HFFc6 (cell line): ENCODE results near the gene MX1. TPM values are rescaled to one million over a fixed set of nuclear protein-coding genes. Genes with fewer than 3 reads are reported as not detected.

Experiments used
- DNase-seq: peaks from one replicate; pipeline ENCODE4 v3.0.0-alpha.2; 2018
- H3K27ac Mint-ChIP-seq: 2 replicates; pipeline ENCODE4 v1.8.0; 2020; ENCODE audit warnings: mild to moderate bottlenecking, mixed read lengths
- H3K27me3 Mint-ChIP-seq: 2 replicates; pipeline ENCODE4 v1.8.0; 2021; ENCODE audit warnings: mild to moderate bottlenecking, moderate library complexity, mixed read lengths; ENCODE audit not compliant: insufficient read depth
- H3K36me3 Mint-ChIP-seq: 2 replicates; pipeline ENCODE4 v1.8.0; 2021; ENCODE audit warnings: low read depth, mixed read lengths
- H3K4me1 Mint-ChIP-seq: 2 replicates; pipeline ENCODE4 v1.8.0; 2020; ENCODE audit warnings: low read depth, mixed read lengths
- H3K4me3 Mint-ChIP-seq: 2 replicates; pipeline ENCODE4 v1.8.0; 2020; ENCODE audit warnings: mild to moderate bottlenecking, moderate library complexity, mixed read lengths
- H3K9me3 Mint-ChIP-seq: 2 replicates; pipeline ENCODE4 v1.8.0; 2020; ENCODE audit warnings: mild to moderate bottlenecking, mixed read lengths
- CTCF ChIP-seq: fragments of 200-600 bp; sonication (generic); IDR thresholded peaks from 2 replicates; pipeline ENCODE4 v1.5.0; 2021; ENCODE audit warnings: antibody characterized with exemption, mild to moderate bottlenecking
- total RNA-seq, 6 experiments: library from RNA; stranded (reverse); fragmentation: NEBNext Ultra II Directional; extraction: Animal tissue kit (Norgen Biotek cat#: 25700); gene quantifications; 2 replicates in 1 of 6; 3 replicates in 5 of 6; pipeline ENCODE4 v1.2.3, GENCODE V29; 2021

Gene MX1
- total RNA-seq, 6 experiments from 2014 or later = 0.61 to 1.2 (median 0.85) TPM

GRCh38 chr21:41506611-41507520, 80.8 kb downstream of the MX1 start:
- Mint-ChIP-seq H3K36me3 (no peaks in the 10 kb centered on the region), H3K4me1 (no peaks in the 10 kb centered on the region), H3K4me3 (no peak overlapping the region), H3K27me3 (peaks cover 41% of the 10 kb centered on the region), H3K27ac (no peak overlapping the region), H3K9me3 (no peaks in the 10 kb centered on the region)
- no peak for DNase-seq
- TF ChIP-seq CTCF = no peak

GRCh38 chr21:41507521-41508414, 81.7 kb downstream of the MX1 start, which contains the start of gene TMPRSS2:
Gene TMPRSS2 (minus strand): TSS chr21:41508158. CDS start chr21:41498133, 10,025 bp downstream.
- H3K27ac Mint-ChIP-seq = no peak within 1 kb of the TSS
- peaks cover 42% of the 10 kb centered on the region for H3K27me3 Mint-ChIP-seq
- no peak within 1 kb of the TSS for H3K4me3 Mint-ChIP-seq
- no peaks in the 10 kb centered on the region for H3K9me3 Mint-ChIP-seq
- no peak for DNase-seq
- no peaks in the 10 kb centered on the region for H3K4me1 Mint-ChIP-seq
- TF ChIP-seq CTCF = no peak
- no peaks in the 10 kb centered on the region for H3K36me3 Mint-ChIP-seq

GRCh38 chr21:41508415-41509144, 82.5 kb downstream of the MX1 start:
- no peak for TF ChIP-seq CTCF
- no peaks in the 10 kb centered on the region for H3K4me1 Mint-ChIP-seq
- no peak overlapping the region for H3K4me3 Mint-ChIP-seq
- peaks cover 42% of the 10 kb centered on the region for H3K27me3 Mint-ChIP-seq
- no peaks in the 10 kb centered on the region for H3K9me3 Mint-ChIP-seq
- no peak for DNase-seq
- no peak overlapping the region for H3K27ac Mint-ChIP-seq
- H3K36me3 Mint-ChIP-seq = no peaks in the 10 kb centered on the region

Other genes starting within 250 kb of the MX1 start
- not detected for gene FAM3B, start 109.4 kb upstream of the MX1 start, total RNA-seq
- under 1 TPM in 5 of 6 experiments, not detected in 1; 0.11 to 0.61 (median 0.36) TPM for gene MX2, start 64.2 kb upstream of the MX1 start, total RNA-seq
- gene TMPRSS2, start 81.9 kb downstream of the MX1 start, total RNA-seq = not detected